GM19438 (cell line): ENCODE results near the gene C13orf46.
"Not testable (repeated sequence)": the region's sequence is repeated elsewhere in the genome, so short reads cannot be mapped to it uniquely, and the experiment has no call there.

Experiments used
- ATAC-seq: cut with Tn5 transposase; IDR thresholded peaks from one replicate; pipeline ENCODE4 v1.9.1; 2021; ENCODE audit warnings: low read depth; ENCODE audit not compliant: unreplicated experiment

C13orf46 gene

GRCh38 chr13:113914333-113915011 is 59.4 kb downstream of the C13orf46 start:
- ATAC-seq: no peak

- ATAC-seq: not testable (repeated sequence)
These were observed 60.0 kb downstream of the C13orf46 start for GRCh38 chr13:113913838-113914237.

GRCh38 chr13:113913408-113913807 is 60.5 kb downstream of the C13orf46 start:
- not testable (repeated sequence) for ATAC-seq

GRCh38 chr13:113912596-113912995 is 61.3 kb downstream of the C13orf46 start:
- ATAC-seq: no peak

GRCh38 chr13:113907635-113908617 is 66.0 kb downstream of the C13orf46 start:
- ATAC-seq: no peak

- ATAC-seq: no peak
These were observed 67.3 kb downstream of the C13orf46 start for GRCh38 chr13:113906571-113906970.

- ATAC-seq: no peak
These were observed 67.9 kb downstream of the C13orf46 start for GRCh38 chr13:113905942-113906341.

- ATAC-seq: no peak
These were observed 68.9 kb downstream of the C13orf46 start for GRCh38 chr13:113905018-113905417.

- no peak for ATAC-seq
These were observed 69.5 kb downstream of the C13orf46 start for GRCh38 chr13:113904411-113904810.

GRCh38 chr13:113903912-113904311 is 70.0 kb downstream of the C13orf46 start:
- ATAC-seq: no peak
